Suprapubic skin (tissue), 4 donors: ENCODE results near the gene UGCG. TPM values are rescaled to one million over a fixed set of nuclear protein-coding genes. Genes with fewer than 3 reads are reported as not detected.

Experiments
- DNase-seq, 2 donors: peaks; one replicate each; pipeline ENCODE4 v3.0.0-alpha.2; 2019; ENCODE audit warnings: low spot score in 2 of 2
- H3K27ac ChIP-seq: fragments of 200-600 bp; sonication (generic); one replicate; pipeline ENCODE4 v1.5.1; 2019
- H3K27me3 ChIP-seq: fragments of 200-600 bp; sonication (generic); one replicate; pipeline ENCODE4 v1.5.1; 2019
- H3K36me3 ChIP-seq: fragments of 200-600 bp; sonication (generic); one replicate; pipeline ENCODE4 v1.5.1; 2019
- H3K4me1 ChIP-seq: fragments of 200-600 bp; sonication (generic); one replicate; pipeline ENCODE4 v1.5.1; 2019
- H3K4me3 ChIP-seq: fragments of 200-600 bp; sonication (generic); one replicate; pipeline ENCODE4 v1.5.1; 2019; ENCODE audit warnings: mild to moderate bottlenecking
- H3K9me3 ChIP-seq: fragments of 200-600 bp; sonication (generic); one replicate; pipeline ENCODE4 v1.5.1; 2019
- EP300 ChIP-seq: sonication (generic); formaldehyde crosslinking; IDR thresholded peaks from one replicate; pipeline ENCODE4 v1.6.1; 2017; ENCODE audit warnings: antibody characterized with exemption
- POLR2A ChIP-seq, 2 donors: fragments of 450-650 bp; IDR thresholded peaks; one replicate each; pipeline ENCODE4 v1.6.1; 2017; ENCODE audit warnings: antibody characterized with exemption in 2 of 2, mild to moderate bottlenecking in 2 of 2, moderate library complexity in 2 of 2
- POLR2AphosphoS5 ChIP-seq, 3 donors: sonication (generic); formaldehyde crosslinking; IDR thresholded peaks; one replicate each; pipeline ENCODE4 v1.6.1; 2017; ENCODE audit warnings: antibody characterized with exemption in 3 of 3
- WGBS: methylation state at CpG from one replicate; pipeline ENCODE4 v1.1.5; 2018; 5-methylcytosine and 5-hydroxymethylcytosine counted together
- total RNA-seq, 4 donors: library from RNA; depleted of rRNA; stranded (reverse); fragments of >200 nt; gene quantifications; one replicate each; pipeline ENCODE4 v1.1.0, GENCODE V29; 2016
- TF ChIP-seq, protein P1 (sequence below), 2 donors: fragments of 200-600 bp in 1 of 2; fragments of 450-650 bp in 1 of 2; sonication (generic) in 1 of 2; IDR thresholded peaks; one replicate each; pipeline ENCODE4 v1.5.1; 2016 to 2019; ENCODE audit warnings: antibody characterized with exemption in 2 of 2, mild to moderate bottlenecking in 1 of 2, moderate library complexity in 1 of 2

Gene UGCG
- total RNA-seq, 4 donors from 2014 or later: 50.0 to 134 (median 99.8) TPM

DNA sequence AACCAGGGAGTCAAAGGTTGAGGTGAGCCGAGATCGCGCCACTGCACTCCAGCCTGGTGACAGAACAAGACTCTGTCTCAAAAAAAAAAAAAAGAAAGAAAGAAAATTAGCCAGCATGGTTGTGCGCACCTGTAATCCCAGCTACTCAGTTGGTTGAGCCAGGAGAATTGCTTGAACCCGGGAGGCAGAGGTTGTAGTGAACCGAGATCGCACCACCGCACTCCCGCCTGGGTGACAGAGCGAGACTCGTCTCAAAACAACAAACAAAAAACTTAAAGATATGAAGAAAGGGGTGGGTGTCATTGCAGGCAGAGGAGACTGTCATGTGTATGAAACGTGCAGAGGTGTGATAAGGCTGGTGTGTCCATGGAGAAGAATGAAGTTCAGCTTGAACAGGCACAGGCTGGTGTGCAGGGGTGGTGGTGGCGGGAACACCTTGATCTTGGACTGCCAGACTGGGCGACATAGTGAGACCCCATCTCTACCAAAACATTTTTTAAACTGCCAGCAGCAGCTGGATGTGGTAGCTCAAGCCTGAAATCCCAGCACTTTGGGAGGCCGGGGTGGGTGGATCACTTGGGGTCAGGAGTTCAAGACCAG, 69.6 kb downstream of the UGCG start:
- Histone ChIP-seq H3K4me3 (no peak overlapping the region), H3K27ac (no peak overlapping the region), H3K27me3 (no peaks in the 10 kb centered on the region), H3K4me1 (peaks cover 2% of the 10 kb centered on the region), H3K9me3 (no peaks in the 10 kb centered on the region), H3K36me3 (no peaks in the 10 kb centered on the region)
- DNase-seq: no peak
- no peak for TF ChIP-seq POLR2AphosphoS5 (IDR thresholded peaks at IDR 0.05)
- TF ChIP-seq, protein P1, sequence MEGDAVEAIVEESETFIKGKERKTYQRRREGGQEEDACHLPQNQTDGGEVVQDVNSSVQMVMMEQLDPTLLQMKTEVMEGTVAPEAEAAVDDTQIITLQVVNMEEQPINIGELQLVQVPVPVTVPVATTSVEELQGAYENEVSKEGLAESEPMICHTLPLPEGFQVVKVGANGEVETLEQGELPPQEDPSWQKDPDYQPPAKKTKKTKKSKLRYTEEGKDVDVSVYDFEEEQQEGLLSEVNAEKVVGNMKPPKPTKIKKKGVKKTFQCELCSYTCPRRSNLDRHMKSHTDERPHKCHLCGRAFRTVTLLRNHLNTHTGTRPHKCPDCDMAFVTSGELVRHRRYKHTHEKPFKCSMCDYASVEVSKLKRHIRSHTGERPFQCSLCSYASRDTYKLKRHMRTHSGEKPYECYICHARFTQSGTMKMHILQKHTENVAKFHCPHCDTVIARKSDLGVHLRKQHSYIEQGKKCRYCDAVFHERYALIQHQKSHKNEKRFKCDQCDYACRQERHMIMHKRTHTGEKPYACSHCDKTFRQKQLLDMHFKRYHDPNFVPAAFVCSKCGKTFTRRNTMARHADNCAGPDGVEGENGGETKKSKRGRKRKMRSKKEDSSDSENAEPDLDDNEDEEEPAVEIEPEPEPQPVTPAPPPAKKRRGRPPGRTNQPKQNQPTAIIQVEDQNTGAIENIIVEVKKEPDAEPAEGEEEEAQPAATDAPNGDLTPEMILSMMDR (IDR thresholded peaks at IDR 0.05): no peak
- TF ChIP-seq EP300: no peak
- TF ChIP-seq POLR2A (IDR thresholded peaks at IDR 0.05): no peak
- 96% methylated on average over 15 of the region's 15 CpGs for WGBS

DNA sequence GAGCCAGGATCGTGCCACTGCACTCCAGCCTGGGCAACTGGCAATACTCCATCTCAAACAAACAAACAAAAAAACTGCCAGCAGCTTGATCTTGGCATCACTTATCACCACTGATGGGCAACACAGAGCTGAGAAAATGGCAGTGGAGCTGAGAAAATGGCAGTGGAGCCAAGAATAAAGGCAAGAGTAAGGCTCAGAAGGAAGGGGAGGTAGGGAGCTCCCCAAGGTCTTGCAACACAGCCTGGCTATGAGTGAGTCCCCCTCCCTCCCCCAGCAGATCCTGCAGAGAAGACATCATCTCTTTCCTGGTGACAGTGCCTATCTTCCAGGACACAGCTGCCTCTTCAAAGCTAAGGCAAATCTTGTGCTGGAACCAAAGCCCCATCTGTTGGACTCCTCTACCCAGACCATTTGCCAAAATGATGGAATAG, 70.3 kb downstream of the UGCG start:
- DNase-seq: no peak
- no peaks in the 10 kb centered on the region for H3K9me3 ChIP-seq
- TF ChIP-seq POLR2AphosphoS5 (IDR thresholded peaks at IDR 0.05) (no peak), POLR2A (IDR thresholded peaks at IDR 0.05) (no peak), EP300 (no peak)
- TF ChIP-seq, protein P1 (IDR thresholded peaks at IDR 0.05): no peak
- no peaks in the 10 kb centered on the region for H3K36me3 ChIP-seq
- no peaks in the 10 kb centered on the region for H3K4me1 ChIP-seq
- 79% methylated on average over 1 of the region's 1 CpG for WGBS
- no peak overlapping the region for H3K27ac ChIP-seq
- no peaks in the 10 kb centered on the region for H3K27me3 ChIP-seq
- no peak overlapping the region for H3K4me3 ChIP-seq

DNA sequence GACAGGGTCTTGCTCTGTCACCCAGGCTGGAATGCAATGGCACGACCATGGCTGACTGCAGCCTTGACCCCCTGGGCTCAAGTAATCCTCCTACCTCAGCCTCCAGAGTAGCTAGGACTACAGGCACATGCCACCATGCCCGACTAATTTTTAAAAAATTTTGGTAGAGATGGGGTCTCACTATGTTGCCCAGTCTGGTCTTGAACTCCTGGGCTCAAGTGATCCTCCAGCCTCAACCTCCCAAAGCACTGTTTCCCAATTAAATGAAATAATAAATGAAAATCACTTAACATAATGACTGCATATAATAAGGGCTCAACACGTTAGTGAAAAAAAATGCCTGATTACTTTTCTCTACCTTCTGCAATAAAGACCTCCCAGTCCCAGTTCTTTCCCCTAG, 71.0 kb downstream of the UGCG start:
- DNase-seq: no peak
- Histone ChIP-seq H3K4me1 (no peaks in the 10 kb centered on the region), H3K27ac (no peak overlapping the region), H3K36me3 (no peaks in the 10 kb centered on the region), H3K27me3 (no peaks in the 10 kb centered on the region), H3K9me3 (no peaks in the 10 kb centered on the region), H3K4me3 (no peak overlapping the region)
- TF ChIP-seq, protein P1 (IDR thresholded peaks at IDR 0.05): no peak
- TF ChIP-seq POLR2A (IDR thresholded peaks at IDR 0.05) (no peak), EP300 (no peak), POLR2AphosphoS5 (IDR thresholded peaks at IDR 0.05) (no peak)
- 98% methylated on average over 3 of the region's 3 CpGs for WGBS

DNA sequence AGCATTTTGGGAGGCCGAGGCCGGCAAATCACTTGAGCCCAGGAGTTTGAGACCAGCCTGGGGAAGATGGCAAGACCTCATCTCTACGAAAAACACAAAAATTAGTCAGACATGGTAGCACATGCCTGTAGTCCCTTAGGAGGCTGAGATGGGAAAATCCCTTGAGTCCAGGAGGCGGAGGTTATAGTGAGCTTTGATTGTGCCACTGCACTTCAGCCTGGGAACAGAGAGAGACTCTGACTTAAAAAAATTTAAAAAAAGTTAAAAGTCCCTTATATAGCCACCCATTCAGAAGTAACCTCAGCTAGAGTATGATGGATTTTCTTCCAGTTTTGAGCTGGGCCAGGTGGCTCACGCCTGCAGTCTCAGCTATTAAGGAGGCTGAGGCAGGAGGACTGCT, 72.4 kb downstream of the UGCG start:
- Histone ChIP-seq H3K27ac (no peak overlapping the region), H3K9me3 (no peaks in the 10 kb centered on the region), H3K4me1 (peaks cover under 1% of the 10 kb centered on the region), H3K36me3 (no peaks in the 10 kb centered on the region), H3K4me3 (no peak overlapping the region), H3K27me3 (no peaks in the 10 kb centered on the region)
- TF ChIP-seq, protein P1 (IDR thresholded peaks at IDR 0.05): no peak
- TF ChIP-seq EP300: no peak
- WGBS: 85% methylated on average over 5 of the region's 5 CpGs
- no peak for DNase-seq

DNA sequence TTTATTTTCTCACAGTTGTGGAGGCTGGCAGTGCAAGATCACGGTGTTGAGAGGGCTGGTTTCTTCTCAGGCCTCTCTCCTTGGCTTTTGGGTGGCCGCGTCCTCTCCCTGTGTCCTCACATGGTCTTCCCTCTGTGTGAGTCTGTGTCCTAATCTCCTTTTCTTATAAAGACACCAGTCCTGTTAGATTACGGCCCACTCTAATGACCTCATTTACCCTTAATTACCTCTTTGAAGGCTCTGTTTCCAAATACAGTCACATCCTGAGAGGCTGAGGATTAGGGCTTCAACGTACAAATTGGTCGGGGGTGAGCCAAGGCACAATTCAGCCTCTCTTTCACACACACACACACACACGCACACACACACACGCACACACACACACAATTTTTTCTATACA, 73.0 kb downstream of the UGCG start:
- TF ChIP-seq POLR2A (IDR thresholded peaks at IDR 0.05) (no peak), EP300 (no peak), POLR2AphosphoS5 (IDR thresholded peaks at IDR 0.05) (no peak)
- TF ChIP-seq, protein P1 (IDR thresholded peaks at IDR 0.05): no peak
- Histone ChIP-seq H3K9me3 (no peaks in the 10 kb centered on the region), H3K4me3 (no peak overlapping the region), H3K36me3 (no peaks in the 10 kb centered on the region), H3K4me1 (peaks cover 6% of the 10 kb centered on the region), H3K27me3 (no peaks in the 10 kb centered on the region), H3K27ac (no peak overlapping the region)
- no peak for DNase-seq
- WGBS: 86% methylated on average over 8 of the region's 8 CpGs
